Neural progenitor cell (in vitro differentiated cells): ENCODE measurements around the gene CTNNB1. TPM values are rescaled to one million over a fixed set of nuclear protein-coding genes. Genes with fewer than 3 reads are reported as not detected.

Experiments used
- DNase-seq: peaks from one replicate; pipeline ENCODE4 v3.0.0-alpha.2; 2016; ENCODE audit warnings: low spot score
- H2AFZ ChIP-seq: fragments of 200-600 bp; sonication (generic); replicated peaks from 2 replicates; pipeline ENCODE4 v1.6.1; 2016; ENCODE audit warnings: antibody characterized with exemption
- H3F3A ChIP-seq: fragments of 200-600 bp; sonication (generic); 2 replicates; pipeline ENCODE4 v1.6.1; 2016; ENCODE audit warnings: antibody characterized with exemption, low read depth
- H3K27ac ChIP-seq: fragments of 200-600 bp; sonication (generic); 2 replicates; pipeline ENCODE4 v1.5.1; 2016; ENCODE audit warnings: mild to moderate bottlenecking
- H3K27me3 ChIP-seq: fragments of 200-600 bp; sonication (generic); 2 replicates; pipeline ENCODE4 v1.6.1; 2016; ENCODE audit warnings: mild to moderate bottlenecking, moderate library complexity
- H3K36me3 ChIP-seq: fragments of 200-600 bp; sonication (generic); 2 replicates; pipeline ENCODE4 v1.5.1; 2016
- H3K4me1 ChIP-seq: fragments of 200-600 bp; sonication (generic); 2 replicates; pipeline ENCODE4 v1.6.1; 2016; ENCODE audit warnings: mixed run types
- H3K4me2 ChIP-seq: fragments of 200-600 bp; sonication (generic); 2 replicates; pipeline ENCODE4 v1.6.1; 2016
- H3K4me3 ChIP-seq: fragments of 200-600 bp; sonication (generic); 2 replicates; pipeline ENCODE4 v1.5.1; 2016
- H3K79me2 ChIP-seq: fragments of 200-600 bp; sonication (generic); 2 replicates; pipeline ENCODE4 v1.6.1; 2016; ENCODE audit warnings: low read depth
- H3K9ac ChIP-seq: fragments of 200-600 bp; sonication (generic); 2 replicates; pipeline ENCODE4 v1.6.1; 2016
- H3K9me3 ChIP-seq: fragments of 200-600 bp; sonication (generic); 2 replicates; pipeline ENCODE4 v1.5.1; 2016; ENCODE audit warnings: low read depth
- H4K20me1 ChIP-seq: fragments of 200-600 bp; sonication (generic); 2 replicates; pipeline ENCODE4 v1.6.1; 2016; ENCODE audit warnings: low read depth
- H3K27ac Mint-ChIP-seq: 3 replicates; pipeline ENCODE4 v1.8.0; 2021; ENCODE audit warnings: mixed read lengths
- H3K27me3 Mint-ChIP-seq: 2 replicates; pipeline ENCODE4 v1.8.0; 2022; ENCODE audit warnings: low read depth, mild to moderate bottlenecking, inconsistent platforms, moderate library complexity, mixed read lengths; ENCODE audit not compliant: insufficient read depth
- H3K36me3 Mint-ChIP-seq: 3 replicates; pipeline ENCODE4 v1.8.0; 2021; ENCODE audit warnings: mixed read lengths
- H3K4me1 Mint-ChIP-seq: 3 replicates; pipeline ENCODE4 v1.8.0; 2021; ENCODE audit warnings: mixed read lengths
- H3K4me3 Mint-ChIP-seq: 3 replicates; pipeline ENCODE4 v1.8.0; 2021; ENCODE audit warnings: mild to moderate bottlenecking, moderate library complexity, mixed read lengths
- H3K9me3 Mint-ChIP-seq: 3 replicates; pipeline ENCODE4 v1.8.0; 2020; ENCODE audit warnings: mixed read lengths
- CTCF ChIP-seq: fragments of 200-600 bp; sonication (generic); IDR thresholded peaks from 2 replicates; pipeline ENCODE4 v1.5.1; 2017; ENCODE audit warnings: antibody characterized with exemption, mild to moderate bottlenecking
- EZH2 ChIP-seq: fragments of 200-600 bp; sonication (generic); IDR thresholded peaks from 2 replicates; pipeline ENCODE4 v1.6.1; 2017; ENCODE audit warnings: antibody characterized with exemption, mild to moderate bottlenecking, moderate library complexity
- EZH2phosphoT487 ChIP-seq: fragments of 200-600 bp; sonication (generic); IDR thresholded peaks from 2 replicates; pipeline ENCODE4 v1.6.1; 2017; ENCODE audit warnings: antibody characterized with exemption
- total RNA-seq: library from RNA; depleted of rRNA; stranded (reverse); fragments of >200 nt; gene quantifications from 2 replicates; pipeline ENCODE4 v1.2.3, GENCODE V29; 2015; ENCODE audit warnings: low replicate concordance

CTNNB1 gene
- total RNA-seq, 1 donor from 2014 or later = 566 TPM

GRCh38 chr3:41205591-41205990 is 6.3 kb downstream of the CTNNB1 start:
- H2AFZ ChIP-seq = no peak overlapping the region
- peaks cover 17% of the 10 kb centered on the region for H3K4me1 Mint-ChIP-seq
- peaks cover 100% of the 10 kb centered on the region for H4K20me1 ChIP-seq
- no peaks in the 10 kb centered on the region for H3K9me3 ChIP-seq
- no peak overlapping the region for H3K4me3 Mint-ChIP-seq
- H3K4me1 ChIP-seq = peaks cover 68% of the 10 kb centered on the region
- no peak for DNase-seq
- peaks cover 100% of the 10 kb centered on the region for H3K79me2 ChIP-seq
- H3K9ac ChIP-seq = no peak overlapping the region
- no peaks in the 10 kb centered on the region for H3K27me3 ChIP-seq
- H3K27ac ChIP-seq = no peak overlapping the region
- peak overlapping the region; percentile 3 for H3K4me3 ChIP-seq
- TF ChIP-seq EZH2phosphoT487 (no peak), CTCF (no peak), EZH2 (no peak)
- no peaks in the 10 kb centered on the region for H3K36me3 ChIP-seq
- peaks cover 52% of the 10 kb centered on the region for H3K36me3 Mint-ChIP-seq
- peaks cover 13% of the 10 kb centered on the region for H3F3A ChIP-seq
- H3K27ac Mint-ChIP-seq = no peak overlapping the region
- no peaks in the 10 kb centered on the region for H3K27me3 Mint-ChIP-seq
- peak overlapping the region; percentile 23 for H3K4me2 ChIP-seq
- H3K9me3 Mint-ChIP-seq = peaks cover 36% of the 10 kb centered on the region

GRCh38 chr3:41207355-41207754 is 8.1 kb downstream of the CTNNB1 start:
- Mint-ChIP-seq H3K4me3 (no peak overlapping the region), H3K36me3 (peaks cover 64% of the 10 kb centered on the region), H3K27ac (no peak overlapping the region), H3K4me1 (peaks cover 10% of the 10 kb centered on the region), H3K27me3 (peaks cover 3% of the 10 kb centered on the region), H3K9me3 (peaks cover 47% of the 10 kb centered on the region)
- peaks cover 100% of the 10 kb centered on the region for H4K20me1 ChIP-seq
- TF ChIP-seq EZH2phosphoT487 (no peak), CTCF (no peak), EZH2 (no peak)
- peaks cover 56% of the 10 kb centered on the region for H3K4me1 ChIP-seq
- peaks cover 100% of the 10 kb centered on the region for H3K79me2 ChIP-seq
- H3K27ac ChIP-seq = no peak overlapping the region
- no peaks in the 10 kb centered on the region for H3K9me3 ChIP-seq
- H2AFZ ChIP-seq = no peak overlapping the region
- H3K4me2 ChIP-seq = peak overlapping the region; percentile 23
- H3F3A ChIP-seq = peaks cover 2% of the 10 kb centered on the region
- DNase-seq = no peak
- H3K36me3 ChIP-seq = no peaks in the 10 kb centered on the region
- H3K27me3 ChIP-seq = no peaks in the 10 kb centered on the region
- no peak overlapping the region for H3K9ac ChIP-seq
- H3K4me3 ChIP-seq = no peak overlapping the region

- Histone ChIP-seq H2AFZ (no peak overlapping the region), H3K4me2 (no peak overlapping the region), H3K27ac (no peak overlapping the region), H3K9me3 (no peaks in the 10 kb centered on the region), H3F3A (no peaks in the 10 kb centered on the region), H3K4me3 (no peak overlapping the region), H3K27me3 (no peaks in the 10 kb centered on the region), H4K20me1 (peaks cover 100% of the 10 kb centered on the region), H3K4me1 (peaks cover 43% of the 10 kb centered on the region), H3K9ac (no peak overlapping the region), H3K36me3 (no peaks in the 10 kb centered on the region), H3K79me2 (peaks cover 100% of the 10 kb centered on the region)
- peak overlapping the region; percentile 4 for H3K4me3 Mint-ChIP-seq
- H3K27me3 Mint-ChIP-seq = peaks cover 3% of the 10 kb centered on the region
- TF ChIP-seq EZH2phosphoT487 (no peak), CTCF (no peak), EZH2 (no peak)
- peaks cover 47% of the 10 kb centered on the region for H3K9me3 Mint-ChIP-seq
- H3K4me1 Mint-ChIP-seq = peaks cover 4% of the 10 kb centered on the region
- no peak for DNase-seq
- no peak overlapping the region for H3K27ac Mint-ChIP-seq
- peaks cover 74% of the 10 kb centered on the region for H3K36me3 Mint-ChIP-seq
These were observed 9.4 kb downstream of the CTNNB1 start for GRCh38 chr3:41208507-41209220.
